Fibroblast of lung (primary cell): ENCODE results near the gene CPT1A. TPM values are rescaled to one million over a fixed set of nuclear protein-coding genes. Genes with fewer than 3 reads are reported as not detected.

ENCODE experiments used
- DNase-seq, 2 donors: peaks; one replicate each; pipeline versions ENCODE4 v3.0.0 to v3.0.0-alpha.2; 2010; ENCODE audit warnings: low read depth in 2 of 2
- H2AFZ ChIP-seq: 2 replicates; pipeline ENCODE4 v1.5.1; 2012; ENCODE audit warnings: low read length, control low read depth, inconsistent platforms
- H3K27ac ChIP-seq: 2 replicates; pipeline ENCODE4 v1.5.1; 2011; ENCODE audit warnings: low read length, control low read depth; ENCODE audit not compliant: insufficient read depth
- H3K27me3 ChIP-seq: 2 replicates; pipeline ENCODE4 v1.5.1; 2011; ENCODE audit warnings: mild to moderate bottlenecking, low read length; ENCODE audit not compliant: control insufficient read depth, insufficient read depth
- H3K36me3 ChIP-seq: 2 replicates; pipeline ENCODE4 v1.5.1; 2011; ENCODE audit warnings: low read length; ENCODE audit not compliant: control insufficient read depth, insufficient read depth
- H3K4me1 ChIP-seq: 2 replicates; pipeline ENCODE4 v1.5.1; 2011; ENCODE audit warnings: low read length; ENCODE audit not compliant: control insufficient read depth, insufficient read depth; ENCODE audit errors: extremely low read depth
- H3K4me2 ChIP-seq: 2 replicates; pipeline ENCODE4 v1.5.1; 2011; ENCODE audit warnings: low read length, control low read depth; ENCODE audit not compliant: insufficient read depth; ENCODE audit errors: extremely low read depth
- H3K4me3 ChIP-seq, 4 experiments: fragments of 200-600 bp in 1 of 4; sonication (generic) in 1 of 4; replicated peaks in 1 of 4; 2 replicates each; pipeline ENCODE4 v1.5.1; 2011 to 2016; ENCODE audit warnings: low read length in 4 of 4, low read depth in 3 of 4, mild to moderate bottlenecking in 3 of 4, control low read depth in 2 of 4, inconsistent platforms in 1 of 4, mixed read lengths in 1 of 4; ENCODE audit not compliant: insufficient read depth in 1 of 4; ENCODE audit errors: control extremely low read depth in 1 of 4
- H3K79me2 ChIP-seq: 2 replicates; pipeline ENCODE4 v1.5.1; 2012; ENCODE audit warnings: mild to moderate bottlenecking, low read length, inconsistent platforms; ENCODE audit not compliant: control insufficient read depth, insufficient read depth
- H3K9ac ChIP-seq: 2 replicates; pipeline ENCODE4 v1.5.1; 2011; ENCODE audit warnings: mild to moderate bottlenecking, low read length, control low read depth; ENCODE audit not compliant: insufficient read depth
- H3K9me3 ChIP-seq: 2 replicates; pipeline ENCODE4 v1.5.1; 2012; ENCODE audit warnings: low read depth, low read length; ENCODE audit not compliant: control insufficient read depth, insufficient read depth
- H4K20me1 ChIP-seq: 2 replicates; pipeline ENCODE4 v1.5.1; 2011; ENCODE audit warnings: low read length; ENCODE audit not compliant: control insufficient read depth, insufficient read depth; ENCODE audit errors: extremely low read depth
- EZH2 ChIP-seq: IDR thresholded peaks from 2 replicates; pipeline ENCODE4 v1.5.1; 2012; ENCODE audit warnings: low read length, control low read depth, mild to moderate bottlenecking; ENCODE audit errors: missing control alignments
- polyA plus RNA-seq, 2 donors: library from polyadenylated mRNA; depleted of rRNA in 1 of 2; stranded (reverse) in 1 of 2; unstranded in 1 of 2; fragments of >200 nt; gene quantifications; 2 replicates each; pipeline ENCODE4 v1.2.1, GENCODE V29; 2011 to 2012; ENCODE audit warnings: missing spikeins in 1 of 2
- total RNA-seq: library from RNA; depleted of rRNA; stranded (reverse); fragments of >200 nt; gene quantifications from 2 replicates; pipeline ENCODE4 v1.2.1, GENCODE V29; 2014
- TF ChIP-seq, protein P1 (sequence below), 2 donors: IDR thresholded peaks in 1 of 2; conservative IDR thresholded peaks in 1 of 2; 1 replicate in 1 of 2; 2 replicates in 1 of 2; pipeline ENCODE4 v1.5.1; 2011 to 2012; ENCODE audit warnings: low read length in 2 of 2, control low read depth in 1 of 2, inconsistent platforms in 1 of 2, low read depth in 1 of 2, mild to moderate bottlenecking in 1 of 2

CPT1A gene
- total and polyA plus RNA-seq, 2 donors (not counting 1 experiment from before 2014, with no cell fraction given) = 29.5 to 45.2 TPM

DNA sequence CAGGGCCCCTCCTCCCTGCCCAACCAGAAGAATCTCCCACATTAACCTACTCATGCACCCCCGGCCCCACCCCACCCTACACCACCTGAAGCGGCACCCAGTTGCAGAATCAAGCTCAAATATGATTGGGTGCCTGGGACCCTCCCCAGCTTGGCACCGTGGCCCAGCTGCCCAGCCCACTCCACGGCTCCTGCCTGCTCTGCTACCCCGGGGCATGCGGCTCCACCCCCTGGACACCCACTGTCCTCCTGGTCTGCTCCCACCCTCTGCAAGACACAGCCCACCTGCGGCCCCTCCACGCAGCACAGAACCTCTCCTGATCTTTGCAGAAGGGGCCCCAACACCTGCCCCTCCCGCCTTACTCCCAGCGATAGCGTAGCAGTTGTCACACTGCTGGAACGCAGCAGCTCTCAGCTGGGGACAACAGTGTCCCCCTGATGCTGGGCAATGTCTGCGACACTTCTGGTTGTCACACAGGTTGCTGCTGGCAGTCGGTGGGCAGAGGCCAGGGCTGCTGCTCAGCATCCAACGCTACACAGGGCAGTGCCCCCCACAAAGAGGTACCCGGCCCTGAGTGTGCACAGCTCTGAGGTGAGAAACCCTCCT lies 58.4 kb downstream of the CPT1A start:
- TF ChIP-seq, protein P1, sequence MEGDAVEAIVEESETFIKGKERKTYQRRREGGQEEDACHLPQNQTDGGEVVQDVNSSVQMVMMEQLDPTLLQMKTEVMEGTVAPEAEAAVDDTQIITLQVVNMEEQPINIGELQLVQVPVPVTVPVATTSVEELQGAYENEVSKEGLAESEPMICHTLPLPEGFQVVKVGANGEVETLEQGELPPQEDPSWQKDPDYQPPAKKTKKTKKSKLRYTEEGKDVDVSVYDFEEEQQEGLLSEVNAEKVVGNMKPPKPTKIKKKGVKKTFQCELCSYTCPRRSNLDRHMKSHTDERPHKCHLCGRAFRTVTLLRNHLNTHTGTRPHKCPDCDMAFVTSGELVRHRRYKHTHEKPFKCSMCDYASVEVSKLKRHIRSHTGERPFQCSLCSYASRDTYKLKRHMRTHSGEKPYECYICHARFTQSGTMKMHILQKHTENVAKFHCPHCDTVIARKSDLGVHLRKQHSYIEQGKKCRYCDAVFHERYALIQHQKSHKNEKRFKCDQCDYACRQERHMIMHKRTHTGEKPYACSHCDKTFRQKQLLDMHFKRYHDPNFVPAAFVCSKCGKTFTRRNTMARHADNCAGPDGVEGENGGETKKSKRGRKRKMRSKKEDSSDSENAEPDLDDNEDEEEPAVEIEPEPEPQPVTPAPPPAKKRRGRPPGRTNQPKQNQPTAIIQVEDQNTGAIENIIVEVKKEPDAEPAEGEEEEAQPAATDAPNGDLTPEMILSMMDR (conservative IDR thresholded peaks at IDR 0.05 in 1 of 2, IDR thresholded peaks at IDR 0.05 in 1 of 2; ENCODE audit: low read depth in 1 of 2, low read length in 2 of 2) = no peak
- no peak for TF ChIP-seq EZH2
- Histone ChIP-seq H3K36me3 (peaks cover 28% of the 10 kb centered on the region), H3K79me2 (no peaks in the 10 kb centered on the region), H2AFZ (no peak overlapping the region), H3K4me3 (no peak overlapping the region), H3K9me3 (no peaks in the 10 kb centered on the region), H3K27ac (no peak overlapping the region), H3K27me3 (no peaks in the 10 kb centered on the region), H3K9ac (no peak overlapping the region), H4K20me1 (no peaks in the 10 kb centered on the region), H3K4me1 (no peaks in the 10 kb centered on the region), H3K4me2 (no peak overlapping the region)
- DNase-seq = no peak

DNA sequence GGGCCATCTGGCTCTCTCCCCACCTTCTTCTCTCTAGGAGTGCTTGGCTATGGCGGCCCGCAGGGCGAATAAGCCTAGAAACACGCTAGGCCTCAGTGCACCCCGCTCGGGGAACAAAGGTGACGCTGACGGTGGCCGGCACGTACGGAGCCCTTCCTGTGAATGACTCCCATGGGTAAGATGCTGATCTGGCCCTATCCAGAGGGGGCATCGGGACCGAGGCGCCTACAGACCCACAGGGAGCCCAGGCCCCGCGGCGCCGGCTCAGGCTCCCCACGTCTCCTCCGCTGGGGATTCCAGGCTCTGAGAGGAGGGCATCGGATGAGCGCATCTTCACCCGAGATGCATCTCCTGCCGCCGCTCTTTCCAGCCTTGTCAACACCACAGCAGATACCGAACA lies 59.0 kb downstream of the CPT1A start:
- Histone ChIP-seq H3K4me1 (no peaks in the 10 kb centered on the region), H3K27me3 (no peaks in the 10 kb centered on the region), H3K9me3 (no peaks in the 10 kb centered on the region), H3K36me3 (peaks cover 28% of the 10 kb centered on the region), H3K4me3 (no peak overlapping the region), H2AFZ (no peak overlapping the region), H3K4me2 (no peak overlapping the region), H3K79me2 (no peaks in the 10 kb centered on the region), H3K27ac (no peak overlapping the region), H4K20me1 (no peaks in the 10 kb centered on the region), H3K9ac (no peak overlapping the region)
- no peak for DNase-seq
- TF ChIP-seq, protein P1 (conservative IDR thresholded peaks at IDR 0.05 in 1 of 2, IDR thresholded peaks at IDR 0.05 in 1 of 2; ENCODE audit: low read depth in 1 of 2, low read length in 2 of 2) = no peak
- TF ChIP-seq EZH2 = no peak

DNA sequence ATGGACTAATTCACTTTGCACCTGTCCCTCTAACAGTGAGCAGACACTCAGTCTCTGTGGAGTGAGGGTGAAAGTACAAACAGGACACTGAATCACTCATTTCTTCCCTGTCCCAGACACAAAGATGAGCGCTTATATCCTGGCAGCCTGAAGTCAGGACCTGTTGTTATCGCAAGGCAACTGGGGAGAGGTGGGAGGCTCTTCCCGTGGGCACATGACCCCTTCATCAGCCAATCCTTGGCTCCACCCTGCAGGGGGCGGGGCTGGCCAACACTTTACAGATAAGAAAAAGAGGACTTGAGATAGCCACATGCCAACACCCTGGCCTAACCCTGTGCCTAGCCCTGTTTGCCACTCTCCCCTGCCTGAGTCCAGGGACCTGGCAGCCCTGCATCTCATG lies 60.9 kb downstream of the CPT1A start:
- no peak for TF ChIP-seq EZH2
- TF ChIP-seq, protein P1 (conservative IDR thresholded peaks at IDR 0.05 in 1 of 2, IDR thresholded peaks at IDR 0.05 in 1 of 2; ENCODE audit: low read depth in 1 of 2, low read length in 2 of 2) = no peak
- Histone ChIP-seq H3K4me3 (no peak overlapping the region), H3K27me3 (no peaks in the 10 kb centered on the region), H3K36me3 (peaks cover 29% of the 10 kb centered on the region), H3K79me2 (no peaks in the 10 kb centered on the region), H3K4me1 (no peaks in the 10 kb centered on the region), H3K9ac (no peak overlapping the region), H3K4me2 (no peak overlapping the region), H3K9me3 (no peaks in the 10 kb centered on the region), H2AFZ (no peak overlapping the region), H3K27ac (no peak overlapping the region), H4K20me1 (no peaks in the 10 kb centered on the region)
- no peak for DNase-seq
